HG03039 (cell line): ENCODE measurements around the gene CDK12.

Experiments used
- ATAC-seq: cut with Tn5 transposase; IDR thresholded peaks from one replicate; pipeline ENCODE4 v1.9.1; 2021; ENCODE audit warnings: mild to moderate bottlenecking, moderate library complexity; ENCODE audit not compliant: unreplicated experiment

The CDK12 gene

GRCh38 chr17:39579318-39580081, 118.2 kb downstream of the CDK12 start:
- ATAC-seq: no peak

GRCh38 chr17:39580082-39580468, 118.8 kb downstream of the CDK12 start:
- no peak for ATAC-seq

GRCh38 chr17:39581071-39581758, 119.9 kb downstream of the CDK12 start:
- no peak for ATAC-seq

- ATAC-seq: no peak
These were observed 120.4 kb downstream of the CDK12 start for GRCh38 chr17:39581759-39582085.

- ATAC-seq: no peak
These were observed 121.4 kb downstream of the CDK12 start for GRCh38 chr17:39582658-39583057.
